Lower leg skin (tissue), 3 donors: ENCODE data around the gene SYNE2.

ENCODE experiments used
- CTCF ChIP-seq, 3 donors: fragments of 450-650 bp; IDR thresholded peaks; one replicate each; pipeline ENCODE4 v1.5.1; 2016; ENCODE audit warnings: antibody characterized with exemption in 3 of 3, mild to moderate bottlenecking in 3 of 3, moderate library complexity in 2 of 3
- POLR2A ChIP-seq, 2 donors: fragments of 450-650 bp; IDR thresholded peaks; one replicate each; pipeline ENCODE4 v1.6.1; 2016 to 2017; ENCODE audit warnings: antibody characterized with exemption in 2 of 2, mild to moderate bottlenecking in 1 of 2, moderate library complexity in 1 of 2

- TF ChIP-seq CTCF (IDR thresholded peaks at IDR 0.05) (no peak), POLR2A (IDR thresholded peaks at IDR 0.05) (no peak)
These were observed 29.1 kb downstream of the SYNE2 start for GRCh38 chr14:63881926-63882325.
